Upper lobe of left lung (tissue), 6 donors: ENCODE results near the gene SDK2. TPM values are rescaled to one million over a fixed set of nuclear protein-coding genes. Genes with fewer than 3 reads are reported as not detected.

Source experiments
- ATAC-seq, 2 donors: fragments of 200-7000 bp; cut with Tn5 transposase; one replicate each; pipeline ENCODE4 v1.9.1; 2022; ENCODE audit warnings: mild to moderate bottlenecking in 2 of 2, moderate library complexity in 2 of 2; ENCODE audit not compliant: low FRiP score in 2 of 2
- DNase-seq, 2 donors: peaks; one replicate each; pipeline ENCODE4 v3.0.0-alpha.2; 2019 to 2020
- H3K27ac ChIP-seq, 4 donors: fragments of 200-600 bp; sonication (generic); one replicate each; pipeline ENCODE4 v1.5.1; 2016 to 2019
- H3K27me3 ChIP-seq, 4 donors: fragments of 200-600 bp; sonication (generic); one replicate each; pipeline ENCODE4 v1.5.1; 2017 to 2019
- H3K36me3 ChIP-seq, 4 donors: fragments of 200-600 bp; sonication (generic); one replicate each; pipeline ENCODE4 v1.5.1; 2016 to 2019
- H3K4me1 ChIP-seq, 4 donors: fragments of 200-600 bp; sonication (generic); one replicate each; pipeline ENCODE4 v1.5.1; 2018 to 2019
- H3K4me3 ChIP-seq, 4 donors: fragments of 200-600 bp; sonication (generic); one replicate each; pipeline ENCODE4 v1.5.1; 2017 to 2019; ENCODE audit warnings: mild to moderate bottlenecking in 2 of 4, moderate library complexity in 1 of 4
- H3K9me3 ChIP-seq, 4 donors: fragments of 200-600 bp; sonication (generic); one replicate each; pipeline ENCODE4 v1.5.1; 2018 to 2019
- CTCF ChIP-seq, 6 experiments: fragments of 450-650 bp in 4 of 6; fragments of 200-600 bp in 2 of 6; sonication (generic) in 2 of 6; IDR thresholded peaks; one replicate each; pipeline ENCODE4 v1.5.1; 2016 to 2019; ENCODE audit warnings: antibody characterized with exemption in 6 of 6
- EP300 ChIP-seq, 4 donors: sonication (generic); formaldehyde crosslinking; IDR thresholded peaks; one replicate each; pipeline ENCODE4 v1.5.1; 2017; ENCODE audit warnings: antibody characterized with exemption in 4 of 4, control low read depth in 2 of 4
- POLR2A ChIP-seq, 4 donors: fragments of 450-650 bp; IDR thresholded peaks; one replicate each; pipeline ENCODE4 v1.5.1; 2016 to 2017; ENCODE audit warnings: antibody characterized with exemption in 4 of 4, mild to moderate bottlenecking in 2 of 4
- POLR2AphosphoS5 ChIP-seq, 2 donors: sonication (generic); formaldehyde crosslinking; IDR thresholded peaks; one replicate each; pipeline ENCODE4 v1.5.1; 2017; ENCODE audit warnings: antibody characterized with exemption in 2 of 2
- WGBS, 2 donors: methylation state at CpG; one replicate each; pipeline ENCODE4 v1.1.5; 2017 to 2018; 5-methylcytosine and 5-hydroxymethylcytosine counted together
- total RNA-seq, 6 donors: library from RNA; depleted of rRNA in 4 of 6; stranded (reverse); fragments of >200 nt in 4 of 6; gene quantifications; one replicate each; pipeline versions ENCODE4 v1.1.0 to v1.2.1, GENCODE V29; 2016 to 2021
- donor health status: DM: no; HTN: no; CAD: no; lungs with moderate emphysema.
- donor health status: DM: no; HTN: yes; CAD: no; lungs with severe emphysema.

SDK2 gene
- total RNA-seq, 6 donors from 2014 or later, result 1.2 to 7.3 (median 2.9) TPM

GRCh38 chr17:73293480-73293911 lies 350.7 kb downstream of the SDK2 start:
- ATAC-seq, result peak; percentile 12 to 78
- no peaks in the 10 kb centered on the region for H3K9me3 ChIP-seq
- 39 to 53% methylated on average over 9 of the region's 9 CpGs for WGBS, 2 donors
- H3K36me3 ChIP-seq, result no peaks in the 10 kb centered on the region
- peak overlapping the region; percentile 73 to 93 (median 86) for H3K27ac ChIP-seq
- no peak overlapping the region for H3K4me3 ChIP-seq
- no peaks in the 10 kb centered on the region for H3K27me3 ChIP-seq
- H3K4me1 ChIP-seq, result peaks cover 66 to 85% (median 75%) of the 10 kb centered on the region in 4 donors
- DNase-seq, result peak in 1 of 2 donors; percentile 90
- TF ChIP-seq EP300 (IDR thresholded peaks at IDR 0.05) (peak in 1 of 4 donors; percentile 89), POLR2AphosphoS5 (IDR thresholded peaks at IDR 0.05) (peak; percentile 60 to 64), CTCF (IDR thresholded peaks at IDR 0.05) (no peak), POLR2A (IDR thresholded peaks at IDR 0.05) (no peak)

- peaks cover 65 to 85% (median 75%) of the 10 kb centered on the region in 4 donors for H3K4me1 ChIP-seq
- no peaks in the 10 kb centered on the region for H3K27me3 ChIP-seq
- H3K9me3 ChIP-seq, result no peaks in the 10 kb centered on the region
- 76 to 79% methylated on average over 11 of the region's 11 CpGs for WGBS, 2 donors
- DNase-seq, result no peak
- TF ChIP-seq POLR2AphosphoS5 (IDR thresholded peaks at IDR 0.05) (no peak), POLR2A (IDR thresholded peaks at IDR 0.05) (no peak), CTCF (IDR thresholded peaks at IDR 0.05) (no peak), EP300 (IDR thresholded peaks at IDR 0.05) (no peak)
- no peak overlapping the region for H3K4me3 ChIP-seq
- H3K27ac ChIP-seq, result peak overlapping the region; percentile 73 to 93 (median 86)
- ATAC-seq, result no peak
- H3K36me3 ChIP-seq, result no peaks in the 10 kb centered on the region
These were observed 351.2 kb downstream of the SDK2 start for GRCh38 chr17:73293031-73293430.

- peak overlapping the region in 1 of 4 donors; percentile 0 for H3K4me3 ChIP-seq
- ATAC-seq (peak; percentile 11 to 35), DNase-seq (peak in 1 of 2 donors; percentile 62)
- peaks cover 0 to under 1% (median 0%) of the 10 kb centered on the region in 4 donors for H3K36me3 ChIP-seq
- peaks cover 68 to 90% (median 80%) of the 10 kb centered on the region in 4 donors for H3K4me1 ChIP-seq
- no peaks in the 10 kb centered on the region for H3K27me3 ChIP-seq
- H3K9me3 ChIP-seq, result no peaks in the 10 kb centered on the region
- TF ChIP-seq POLR2AphosphoS5 (IDR thresholded peaks at IDR 0.05), result peak in 1 of 2 donors; percentile 38
- TF ChIP-seq EP300 (IDR thresholded peaks at IDR 0.05), result no peak
- peak in 1 of 4 donors; percentile 4 for TF ChIP-seq POLR2A (IDR thresholded peaks at IDR 0.05)
- WGBS, 2 donors, result 57 to 64% methylated on average over 5 to 10 of the region's 12 CpGs
- peak overlapping the region; percentile 73 to 93 (median 86) for H3K27ac ChIP-seq
These were observed 352.2 kb downstream of the SDK2 start for GRCh38 chr17:73292031-73292531.

GRCh38 chr17:73291260-73291801 lies 352.9 kb downstream of the SDK2 start:
- Histone ChIP-seq H3K27me3 (no peaks in the 10 kb centered on the region), H3K36me3 (peaks cover 0 to 5% (median under 1%) of the 10 kb centered on the region in 4 donors), H3K4me3 (peak overlapping the region in 1 of 4 donors; percentile 0), H3K27ac (peak overlapping the region; percentile 73 to 93 (median 86)), H3K9me3 (no peaks in the 10 kb centered on the region), H3K4me1 (peaks cover 72 to 93% (median 83%) of the 10 kb centered on the region in 4 donors)
- peak; percentile 23 to 31 for TF ChIP-seq POLR2AphosphoS5 (IDR thresholded peaks at IDR 0.05)
- TF ChIP-seq POLR2A (IDR thresholded peaks at IDR 0.05), result peak in 1 of 4 donors; percentile 4
- TF ChIP-seq EP300 (IDR thresholded peaks at IDR 0.05), result peak in 1 of 4 donors; percentile 15
- no peak for TF ChIP-seq CTCF (IDR thresholded peaks at IDR 0.05)
- 36 to 52% methylated on average over 4 to 8 of the region's 8 CpGs for WGBS, 2 donors
- ATAC-seq, result peak; percentile 78 to 93
- DNase-seq, result peak in 1 of 2 donors; percentile 92

- TF ChIP-seq POLR2A (IDR thresholded peaks at IDR 0.05), result no peak
- TF ChIP-seq POLR2AphosphoS5 (IDR thresholded peaks at IDR 0.05), result no peak
- TF ChIP-seq CTCF (IDR thresholded peaks at IDR 0.05), result no peak
- no peak for TF ChIP-seq EP300 (IDR thresholded peaks at IDR 0.05)
- H3K36me3 ChIP-seq, result peaks cover under 1 to 12% (median 7%) of the 10 kb centered on the region in 4 donors
- H3K4me1 ChIP-seq, result peaks cover 76 to 90% (median 82%) of the 10 kb centered on the region in 4 donors
- H3K27ac ChIP-seq, result peak overlapping the region; percentile 73 to 93 (median 86)
- H3K9me3 ChIP-seq, result no peaks in the 10 kb centered on the region
- ATAC-seq, result no peak
- WGBS, 2 donors, result 55 to 81% methylated on average over 11 to 13 of the region's 16 CpGs
- no peak for DNase-seq
- H3K4me3 ChIP-seq, result no peak overlapping the region
- H3K27me3 ChIP-seq, result no peaks in the 10 kb centered on the region
These were observed 353.6 kb downstream of the SDK2 start for GRCh38 chr17:73290399-73291259.
